Stimulated activated CD8-positive, alpha-beta memory T cell treated with anti-CD3 and anti-CD28 coated beads, Interleukin-4, amount 100 ng/mL, for 48 hours (primary cell): ENCODE data around the gene CHIT1.

Source experiments
- DNase-seq: peaks from one replicate; pipeline ENCODE4 v3.0.0-alpha.2; 2020

CHIT1 gene

DNA sequence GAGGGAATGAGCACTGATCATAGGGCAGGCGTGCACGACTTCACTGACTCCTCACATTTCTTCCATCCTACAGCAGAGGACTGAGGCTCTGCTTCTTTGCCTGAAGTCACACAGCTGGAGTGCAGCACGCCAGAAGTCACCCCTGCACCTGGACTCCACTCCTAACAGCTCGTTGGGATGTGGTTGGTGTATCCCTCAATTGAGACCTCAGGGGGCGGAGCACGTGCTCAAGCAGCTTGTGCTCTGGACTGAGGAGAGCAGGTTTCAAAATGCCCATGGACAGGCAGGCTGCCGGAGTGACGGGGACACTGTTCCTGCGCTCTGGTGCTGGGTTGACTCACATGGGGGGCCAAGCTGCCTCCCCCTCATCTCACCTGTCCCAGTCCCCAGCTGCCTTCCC is 13.9 kb downstream of the CHIT1 start:
- no peak for DNase-seq

DNA sequence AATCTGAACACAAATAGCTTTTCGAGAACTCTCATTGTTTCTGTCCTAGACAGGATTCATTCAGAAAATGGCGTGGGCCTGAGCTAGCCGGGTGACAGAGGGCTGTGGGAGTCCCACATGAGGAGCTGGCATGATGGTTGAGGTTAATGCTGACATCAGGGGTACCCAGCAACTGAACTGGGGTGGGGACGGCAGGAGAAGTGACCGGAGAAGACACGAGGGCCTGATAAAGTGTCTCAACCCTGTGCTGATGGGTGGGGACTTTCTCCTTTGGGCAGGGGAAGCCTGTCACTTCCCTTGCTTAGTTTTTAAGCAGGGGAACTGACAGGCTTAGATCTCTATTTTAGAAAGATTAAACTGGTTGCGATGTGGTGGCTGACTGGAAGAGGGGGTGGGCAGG is 14.6 kb downstream of the CHIT1 start:
- no peak for DNase-seq

DNA sequence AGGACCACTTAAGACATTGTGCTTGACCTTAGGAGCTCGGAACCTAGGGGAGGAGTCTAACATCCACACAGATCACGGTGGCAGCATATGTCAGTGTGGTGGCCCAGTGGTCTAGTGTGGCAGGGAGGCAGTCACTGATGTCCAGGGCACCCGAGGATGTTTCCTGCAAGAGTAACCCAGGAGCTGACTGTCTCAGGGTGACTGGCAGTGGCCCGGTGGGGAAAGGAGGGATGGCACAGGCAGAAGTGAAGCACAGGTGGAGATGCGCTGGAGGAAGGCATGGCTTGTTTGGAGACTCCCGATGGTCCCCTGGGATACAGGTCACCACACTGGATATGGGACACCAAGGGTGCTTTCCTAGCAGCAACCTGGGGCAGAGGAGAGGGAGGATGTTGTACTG is 16.3 kb downstream of the CHIT1 start:
- DNase-seq: no peak

DNA sequence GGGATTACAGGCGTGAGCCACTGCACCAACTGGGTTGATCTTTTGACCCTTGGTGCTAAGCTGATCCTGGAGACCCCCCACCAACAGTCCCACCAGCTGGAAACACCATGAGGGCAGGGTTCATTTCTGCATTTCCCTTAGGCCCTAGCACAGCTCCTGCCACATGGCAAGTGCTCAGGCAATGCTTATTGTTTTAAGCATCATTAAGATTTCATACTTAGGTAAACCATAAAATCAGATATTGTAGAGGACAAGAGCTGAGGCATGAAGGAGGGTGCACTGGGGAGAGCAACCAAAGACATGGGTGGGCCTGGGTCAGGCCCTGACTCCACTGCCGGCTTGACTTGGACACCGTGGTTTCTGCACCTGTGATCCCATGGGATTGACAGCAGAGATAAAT is 17.7 kb downstream of the CHIT1 start:
- DNase-seq: no peak

- DNase-seq: no peak
Measured at GRCh38 chr1:203210988-203211387, 18.5 kb downstream of the CHIT1 start.

GRCh38 chr1:203210350-203210749 is 19.1 kb downstream of the CHIT1 start:
- DNase-seq: no peak

GRCh38 chr1:203208181-203208580 is 21.3 kb downstream of the CHIT1 start:
- no peak for DNase-seq

- no peak for DNase-seq
Measured at GRCh38 chr1:203207751-203208150, 21.7 kb downstream of the CHIT1 start.

GRCh38 chr1:203206129-203206687 is 23.3 kb downstream of the CHIT1 start:
- no peak for DNase-seq

DNA sequence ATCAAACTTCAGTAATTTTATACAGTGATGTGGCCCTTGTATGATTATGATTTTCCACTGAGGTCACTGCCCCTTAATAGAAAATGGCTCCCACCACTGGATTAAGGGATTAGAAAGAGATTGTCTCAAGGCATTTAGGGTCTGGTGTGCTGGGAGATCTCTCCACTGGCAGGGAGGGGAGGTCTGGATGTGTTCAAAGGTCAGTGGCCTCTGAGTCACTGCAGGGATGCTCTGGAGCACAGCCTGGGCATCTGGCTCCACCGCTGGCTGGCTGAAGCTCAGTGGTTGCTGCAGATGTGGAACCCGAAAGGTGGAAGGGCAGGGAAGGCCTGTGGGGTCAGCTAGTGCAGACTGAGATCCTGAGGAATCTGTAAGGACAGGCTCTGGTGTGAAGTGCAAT is 24.7 kb downstream of the CHIT1 start:
- no peak for DNase-seq

DNA sequence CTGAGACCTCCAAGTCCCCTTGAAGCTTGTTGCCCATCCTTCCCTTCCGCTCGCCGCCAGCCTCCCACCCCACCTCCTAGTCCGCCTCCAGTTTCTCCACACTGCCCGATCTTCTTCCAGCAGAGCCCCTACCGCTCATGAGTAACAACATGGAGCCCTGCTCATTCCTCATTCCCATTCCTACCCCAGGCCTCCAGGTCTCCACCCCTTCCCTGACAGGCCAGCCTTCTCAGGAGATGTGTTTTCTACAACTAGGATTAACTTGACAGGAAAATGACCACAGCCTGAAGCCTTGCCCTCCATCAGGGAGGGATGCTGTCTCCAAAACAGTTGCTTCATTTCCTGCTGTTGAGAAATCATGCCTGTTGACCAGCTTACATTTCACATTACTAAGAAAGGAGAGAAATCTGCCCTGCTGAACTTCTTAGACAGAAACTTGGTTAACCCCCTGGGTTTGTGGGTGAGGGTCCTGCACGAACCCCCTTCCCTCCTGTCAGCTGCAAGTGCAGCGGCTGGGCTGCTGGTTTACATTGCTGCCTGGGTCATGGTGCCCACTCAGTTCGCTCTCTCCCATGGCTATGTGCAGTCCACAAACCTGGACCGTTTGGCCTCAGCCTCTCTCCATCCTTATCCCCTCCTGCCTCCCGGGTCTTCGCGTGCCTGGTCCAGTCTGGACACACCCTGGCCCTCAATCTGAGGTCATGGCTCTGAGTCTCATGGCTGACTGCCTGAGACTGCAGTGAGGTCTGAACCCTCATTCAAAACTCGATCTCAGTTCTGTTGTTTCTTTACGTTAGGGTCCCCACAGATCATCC is 26.8 kb downstream of the CHIT1 start:
- no peak for DNase-seq

DNA sequence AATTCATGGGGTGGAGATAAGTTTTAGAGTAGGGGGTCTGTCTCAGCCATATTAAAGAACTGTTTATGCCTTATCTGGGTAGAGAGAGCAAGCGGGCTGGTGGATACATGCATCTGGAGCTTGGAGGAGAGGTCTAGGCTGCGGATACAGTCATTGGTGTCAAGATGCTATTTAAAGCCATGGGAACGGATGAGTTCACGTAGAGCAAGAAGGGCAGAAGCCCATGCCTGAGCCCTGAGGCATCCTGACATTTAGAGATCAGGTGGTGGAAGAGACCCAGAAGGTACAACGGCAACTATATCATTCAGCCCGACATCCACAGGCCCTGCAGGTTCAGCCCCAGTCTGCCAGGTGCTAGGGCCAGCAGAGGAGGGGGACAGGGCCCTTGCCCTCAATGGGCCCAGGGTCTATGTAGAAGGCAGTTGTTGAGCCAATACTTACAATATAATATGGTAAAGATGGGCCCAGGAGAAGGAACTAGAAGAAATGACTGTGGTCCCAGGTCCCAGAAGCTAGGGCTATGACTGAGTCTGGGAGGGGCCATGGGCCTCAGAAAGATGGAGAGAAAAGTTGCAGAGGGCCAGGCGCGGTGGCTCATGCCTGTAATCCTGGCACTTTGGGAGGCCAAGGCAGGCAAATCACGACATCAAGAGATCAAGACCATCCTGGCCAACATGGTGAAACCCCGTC is 27.8 kb downstream of the CHIT1 start:
- no peak for DNase-seq

- DNase-seq: no peak
Measured at GRCh38 chr1:203200916-203201315, 28.6 kb downstream of the CHIT1 start.

DNA sequence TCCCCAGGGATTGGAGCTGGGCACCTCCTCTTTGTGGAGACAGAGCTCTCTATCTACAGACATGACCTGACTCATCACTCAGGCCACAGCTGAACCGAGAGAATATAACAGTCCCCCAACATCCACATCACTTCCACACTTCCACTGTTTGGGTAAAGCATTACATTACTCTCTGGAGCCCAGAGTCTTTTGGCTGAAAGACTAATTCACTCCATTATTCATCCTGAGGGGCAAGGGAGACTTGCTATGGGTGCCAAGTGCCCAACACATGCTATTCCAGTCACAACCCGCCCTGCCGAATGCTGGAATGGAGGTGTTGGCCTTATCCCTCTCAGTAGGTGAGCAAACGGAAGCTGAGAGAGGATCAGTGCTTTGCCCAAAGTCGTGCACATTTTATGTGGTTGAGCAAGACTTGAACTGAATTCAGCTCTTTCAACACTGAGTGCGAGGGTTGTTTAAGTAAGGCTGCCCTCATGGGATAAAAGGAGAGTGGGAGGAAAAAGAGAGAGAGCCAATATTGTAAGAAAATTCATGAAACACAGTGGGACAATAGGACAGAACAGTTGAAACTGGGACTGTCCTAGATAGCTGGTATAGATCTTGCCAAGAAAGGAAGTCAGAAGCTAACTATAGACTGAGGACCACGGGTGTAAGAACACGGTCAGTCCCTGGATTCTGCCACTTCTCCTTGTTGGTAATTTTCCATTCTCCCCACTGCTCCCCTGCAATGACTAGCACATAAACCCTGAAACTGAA is 29.5 kb downstream of the CHIT1 start:
- no peak for DNase-seq

GRCh38 chr1:203199481-203199815 is 30.0 kb downstream of the CHIT1 start:
- no peak for DNase-seq

- DNase-seq: no peak
Measured at GRCh38 chr1:203199002-203199401, 30.5 kb downstream of the CHIT1 start.

GRCh38 chr1:203197625-203198024 is 31.8 kb downstream of the CHIT1 start:
- DNase-seq: no peak

DNA sequence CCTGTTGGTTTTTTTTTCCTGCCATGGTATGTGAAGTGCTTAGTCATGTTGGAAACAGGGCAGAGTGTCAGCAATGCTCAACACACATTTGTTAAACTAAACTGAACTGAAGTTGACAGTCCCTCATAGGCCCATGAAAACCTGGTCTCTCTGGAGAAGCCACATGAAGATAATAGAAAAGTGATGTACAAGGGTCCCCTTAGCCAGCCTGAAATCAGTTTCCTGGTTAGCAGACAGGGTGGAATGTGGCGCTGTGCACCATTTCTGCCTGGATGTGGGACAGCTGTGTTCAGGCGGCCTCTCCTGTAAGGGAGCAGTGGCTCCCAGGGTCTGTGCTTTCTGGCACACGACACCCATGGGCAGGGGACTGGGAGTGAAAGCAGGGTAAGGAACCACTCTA is 33.1 kb downstream of the CHIT1 start:
- no peak for DNase-seq

- DNase-seq: no peak
Measured at GRCh38 chr1:203190949-203191348, 38.5 kb downstream of the CHIT1 start.

GRCh38 chr1:203189951-203190352 is 39.5 kb downstream of the CHIT1 start:
- DNase-seq: no peak

GRCh38 chr1:203188686-203189232 is 40.7 kb downstream of the CHIT1 start:
- no peak for DNase-seq

DNA sequence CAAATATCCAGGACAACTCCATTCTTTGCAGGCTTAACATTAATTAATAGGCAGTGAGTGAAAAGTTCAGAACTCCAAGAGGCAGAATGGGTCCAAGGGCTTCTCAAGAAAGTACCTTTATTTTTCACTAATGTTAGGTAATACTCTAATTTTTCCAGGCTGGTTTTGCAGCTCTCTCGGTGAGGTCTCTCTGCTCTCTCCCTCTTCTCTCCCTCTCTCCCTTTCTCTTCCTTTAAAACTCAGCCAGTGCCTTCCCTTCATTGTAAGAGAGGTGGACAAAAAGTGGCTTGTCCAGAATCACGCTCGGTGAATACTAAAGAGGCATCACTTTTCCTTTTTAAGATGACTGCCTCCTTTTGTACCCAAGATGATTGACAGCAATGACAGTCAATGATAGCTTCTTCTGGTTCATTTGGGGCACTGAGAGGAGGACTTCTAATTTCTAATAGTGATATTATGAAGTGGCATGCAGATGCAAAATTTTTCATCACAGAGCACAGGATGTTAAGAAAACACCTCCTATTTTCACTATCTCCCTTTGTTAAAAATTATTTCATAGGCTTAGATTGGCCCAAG is 41.7 kb downstream of the CHIT1 start:
- no peak for DNase-seq

- DNase-seq: no peak
Measured at GRCh38 chr1:203187304-203187685, 42.2 kb downstream of the CHIT1 start.
